HFF-Myc (cell line): ENCODE results near the gene VWA5B1.

Source experiments
- DNase-seq: peaks from one replicate; pipeline ENCODE4 v3.0.0-alpha.2; 2011; ENCODE audit warnings: low read depth; ENCODE audit errors: extremely low read depth
- H3K4me3 ChIP-seq: replicated peaks from 2 replicates; pipeline ENCODE4 v1.5.1; 2011; ENCODE audit warnings: low read depth, mild to moderate bottlenecking, control low read depth, low read length
- TF ChIP-seq, protein P1 (sequence below): IDR thresholded peaks from 2 replicates; pipeline ENCODE4 v1.5.1; 2012; ENCODE audit warnings: mild to moderate bottlenecking, low read depth, low read length, control low read depth; ENCODE audit errors: missing control alignments

The VWA5B1 gene

DNA sequence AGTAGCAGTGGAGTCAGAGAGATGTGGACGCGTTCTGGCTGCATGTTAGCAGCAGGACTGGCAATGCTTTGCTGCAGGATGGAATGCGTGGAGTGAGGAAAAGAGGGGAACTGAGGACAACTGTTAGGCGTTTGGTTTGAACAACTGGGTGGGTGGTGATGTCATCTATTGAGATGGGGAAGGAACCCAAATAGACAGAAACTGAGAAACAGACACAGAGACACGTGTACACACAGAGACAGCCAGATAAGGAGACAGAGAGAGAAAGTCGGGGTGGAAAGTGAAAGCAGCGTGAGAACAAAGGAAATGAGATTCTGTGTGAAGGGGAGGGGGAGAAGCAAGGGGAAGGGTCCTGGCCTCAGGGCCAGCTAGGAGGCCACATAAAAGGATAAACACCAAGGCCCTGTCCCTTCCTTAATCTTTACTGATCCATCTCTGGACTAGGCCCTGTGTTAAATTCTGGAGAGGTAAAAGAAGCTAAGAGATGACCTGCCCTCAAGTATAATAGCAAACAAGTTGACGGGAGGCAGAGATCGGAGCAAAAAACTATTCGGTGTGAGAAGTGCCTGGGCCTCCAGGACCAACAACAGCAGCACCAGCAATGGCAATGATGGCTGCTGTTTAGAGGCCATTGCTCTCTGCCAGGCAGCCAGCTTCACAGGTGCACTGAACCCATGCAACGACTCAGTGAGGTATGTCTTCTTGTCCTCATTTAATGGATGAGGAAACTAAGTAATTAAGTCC is 31.6 kb downstream of the VWA5B1 start:
- H3K4me3 ChIP-seq = no peak overlapping the region
- DNase-seq = no peak
- TF ChIP-seq, protein P1, sequence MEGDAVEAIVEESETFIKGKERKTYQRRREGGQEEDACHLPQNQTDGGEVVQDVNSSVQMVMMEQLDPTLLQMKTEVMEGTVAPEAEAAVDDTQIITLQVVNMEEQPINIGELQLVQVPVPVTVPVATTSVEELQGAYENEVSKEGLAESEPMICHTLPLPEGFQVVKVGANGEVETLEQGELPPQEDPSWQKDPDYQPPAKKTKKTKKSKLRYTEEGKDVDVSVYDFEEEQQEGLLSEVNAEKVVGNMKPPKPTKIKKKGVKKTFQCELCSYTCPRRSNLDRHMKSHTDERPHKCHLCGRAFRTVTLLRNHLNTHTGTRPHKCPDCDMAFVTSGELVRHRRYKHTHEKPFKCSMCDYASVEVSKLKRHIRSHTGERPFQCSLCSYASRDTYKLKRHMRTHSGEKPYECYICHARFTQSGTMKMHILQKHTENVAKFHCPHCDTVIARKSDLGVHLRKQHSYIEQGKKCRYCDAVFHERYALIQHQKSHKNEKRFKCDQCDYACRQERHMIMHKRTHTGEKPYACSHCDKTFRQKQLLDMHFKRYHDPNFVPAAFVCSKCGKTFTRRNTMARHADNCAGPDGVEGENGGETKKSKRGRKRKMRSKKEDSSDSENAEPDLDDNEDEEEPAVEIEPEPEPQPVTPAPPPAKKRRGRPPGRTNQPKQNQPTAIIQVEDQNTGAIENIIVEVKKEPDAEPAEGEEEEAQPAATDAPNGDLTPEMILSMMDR = no peak

DNA sequence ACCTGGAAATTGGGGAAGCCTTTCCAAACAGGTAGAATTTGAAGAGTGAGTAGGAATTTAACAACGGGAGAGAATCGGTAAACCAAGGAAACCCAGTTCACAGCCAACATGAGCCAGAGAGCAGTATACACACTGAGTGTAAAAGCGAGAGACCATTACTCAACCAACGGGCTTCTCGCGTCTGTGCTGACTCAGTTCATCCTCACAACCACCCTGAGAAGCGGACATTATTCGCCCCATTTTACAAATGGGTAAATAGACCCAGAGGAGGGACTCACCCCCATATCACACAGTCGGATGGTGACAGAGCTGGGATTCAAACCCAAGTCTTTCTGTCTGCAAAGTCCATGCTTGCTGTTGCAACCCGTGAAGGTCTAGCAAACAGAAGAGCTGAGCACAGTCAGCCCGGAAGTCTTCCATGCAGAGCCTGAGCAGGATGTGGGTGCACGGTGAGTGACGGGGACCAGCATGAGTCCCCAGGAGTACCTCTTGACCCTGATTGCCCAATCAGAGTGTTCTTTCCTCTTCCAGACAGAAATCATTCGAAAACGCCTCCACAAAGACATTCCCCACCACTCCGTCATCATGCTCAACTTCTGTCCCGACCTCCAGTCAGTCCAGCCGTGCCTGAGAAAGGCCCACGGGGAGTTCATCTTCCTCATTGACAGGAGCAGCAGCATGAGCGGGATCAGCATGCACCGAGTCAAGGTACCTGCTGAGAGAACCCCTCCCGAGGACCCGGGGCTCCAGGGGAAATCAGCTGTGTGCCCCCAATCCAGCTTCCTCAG is 32.3 kb downstream of the VWA5B1 start:
- H3K4me3 ChIP-seq = no peak overlapping the region
- DNase-seq = no peak
- TF ChIP-seq, protein P1 = no peak

DNA sequence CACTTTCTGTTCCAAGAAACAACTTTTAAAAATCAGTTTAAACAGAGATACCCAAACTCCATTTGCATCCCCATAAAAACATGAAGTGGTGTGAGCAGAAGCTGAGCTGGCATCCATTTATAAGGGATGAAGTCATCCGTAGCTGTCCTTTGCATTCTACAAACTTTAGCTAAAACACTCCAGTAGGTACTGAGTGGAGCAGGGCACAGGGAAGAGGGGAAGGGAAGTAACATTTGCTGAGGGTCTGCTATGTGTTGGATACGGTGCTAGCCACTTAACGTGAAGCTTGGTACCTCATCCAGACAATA is 32.9 kb downstream of the VWA5B1 start:
- no peak overlapping the region for H3K4me3 ChIP-seq
- DNase-seq = no peak
- TF ChIP-seq, protein P1 = no peak

DNA sequence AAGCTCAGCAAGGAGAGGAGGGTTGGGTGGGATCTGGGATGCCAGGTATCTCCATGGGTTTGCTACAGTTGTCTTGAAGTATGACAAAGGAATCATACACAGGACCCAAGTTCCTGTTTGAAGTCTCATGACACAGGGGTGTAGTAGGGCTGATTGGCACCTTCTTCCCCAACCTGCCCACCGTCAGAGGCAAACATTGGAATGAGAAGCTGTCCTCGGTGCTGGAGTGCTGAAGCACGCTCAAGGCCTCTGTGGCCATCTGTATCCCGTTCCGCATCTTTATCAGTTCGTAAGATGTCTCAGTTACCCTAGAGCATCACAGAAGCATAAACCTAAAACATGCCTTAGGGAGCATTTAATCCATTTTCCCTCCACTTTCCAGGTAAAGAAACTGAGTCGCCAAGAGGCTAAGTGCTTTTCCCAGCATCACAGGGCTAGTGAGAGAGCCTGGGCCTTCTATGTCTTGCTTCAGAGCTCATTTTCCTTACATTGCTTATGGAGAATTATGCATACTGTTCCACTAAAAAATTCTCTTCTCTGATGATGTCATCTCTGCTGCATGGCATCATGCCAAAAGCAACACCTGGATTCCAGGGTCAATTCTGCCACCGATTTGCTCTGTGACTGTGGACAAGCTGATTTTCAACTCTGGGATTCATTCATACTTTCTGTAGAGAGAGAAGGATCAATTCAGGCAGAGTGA is 34.2 kb downstream of the VWA5B1 start:
- TF ChIP-seq, protein P1 = no peak
- no peak for DNase-seq
- H3K4me3 ChIP-seq = no peak overlapping the region

DNA sequence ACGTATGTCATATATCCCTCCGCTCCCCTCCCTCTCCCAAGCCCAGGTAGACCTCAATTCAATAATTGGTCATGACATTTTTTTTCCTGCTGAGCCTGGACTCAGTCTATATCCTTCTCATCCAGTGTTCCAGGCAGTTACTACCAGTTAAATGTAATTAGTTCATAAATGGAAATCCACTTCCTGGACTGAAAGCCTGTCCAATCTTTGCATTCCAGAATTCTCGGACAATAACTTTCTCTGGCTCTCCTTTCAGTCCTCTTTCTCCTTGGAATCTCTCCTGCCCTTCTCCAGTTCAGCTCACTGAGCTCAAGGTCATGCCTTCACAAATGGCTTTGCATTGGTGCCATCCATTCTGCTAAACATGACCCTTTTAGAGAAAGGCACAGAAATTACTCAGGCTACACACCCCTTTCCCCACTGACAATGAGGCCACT is 34.8 kb downstream of the VWA5B1 start:
- DNase-seq = no peak
- H3K4me3 ChIP-seq = no peak overlapping the region
- TF ChIP-seq, protein P1 = no peak

DNA sequence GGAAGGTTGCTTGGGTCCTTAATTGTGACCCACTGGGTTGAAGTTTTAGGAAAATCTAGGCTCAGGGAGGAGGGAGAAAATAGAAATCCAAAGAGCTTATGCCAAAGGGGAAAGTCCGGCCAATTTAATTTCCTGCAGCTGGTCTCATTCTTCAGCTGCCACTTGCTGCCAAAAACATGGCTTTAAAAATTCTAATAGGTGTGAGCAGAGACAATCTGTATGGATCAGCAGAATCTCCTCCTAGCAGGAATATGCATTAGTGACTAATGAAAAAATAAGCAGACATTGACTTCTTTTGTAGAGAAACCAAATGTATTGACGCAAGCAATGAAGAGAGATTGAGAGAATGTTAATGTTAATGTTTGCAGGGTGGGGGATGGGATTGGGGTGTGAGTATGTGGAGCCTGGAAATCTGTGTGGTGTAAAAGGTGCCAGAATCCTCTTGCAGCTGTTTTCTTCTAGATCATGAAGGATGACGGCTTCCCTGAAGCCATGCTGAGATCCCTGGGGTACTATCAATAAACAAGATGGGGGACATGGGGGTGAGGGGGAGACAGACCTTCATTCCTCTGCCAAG is 35.3 kb downstream of the VWA5B1 start:
- H3K4me3 ChIP-seq = no peak overlapping the region
- no peak for DNase-seq
- TF ChIP-seq, protein P1 = no peak
